Measurements from ENCODE around the gene CFAP45. TPM values are rescaled to one million over a fixed set of nuclear protein-coding genes. Genes with fewer than 3 reads are reported as not detected.

Gene CFAP45
- total RNA-seq, 1 donor from 2014 or later = 1.8 TPM

DNA sequence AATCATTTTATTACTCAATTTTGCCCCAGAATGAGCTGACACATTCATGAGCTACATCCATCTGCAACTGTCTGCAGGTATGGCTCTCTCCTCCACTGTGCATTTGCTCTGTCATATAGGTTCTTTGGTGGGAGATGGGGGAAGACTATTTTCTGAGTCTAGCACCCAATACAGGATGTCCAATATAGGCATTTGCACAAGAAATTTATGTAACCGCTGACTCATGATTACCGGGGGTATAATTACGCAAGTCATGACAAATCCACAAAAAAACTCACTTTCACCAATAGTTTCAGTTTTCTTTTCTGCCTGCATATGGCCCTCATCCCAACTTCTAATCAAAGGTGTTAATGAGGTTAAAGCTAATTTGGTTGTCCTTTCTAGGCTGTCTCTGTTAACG is 20.0 kb downstream of the CFAP45 start:
- POLR2A ChIA-PET = no interaction called here
- intact Hi-C loops (cut with micrococcal nuclease) = loop anchor here (5.0 kb wide), 1 partner anchor 38 kb away; no protein-coding TSS in a partner anchor

DNA sequence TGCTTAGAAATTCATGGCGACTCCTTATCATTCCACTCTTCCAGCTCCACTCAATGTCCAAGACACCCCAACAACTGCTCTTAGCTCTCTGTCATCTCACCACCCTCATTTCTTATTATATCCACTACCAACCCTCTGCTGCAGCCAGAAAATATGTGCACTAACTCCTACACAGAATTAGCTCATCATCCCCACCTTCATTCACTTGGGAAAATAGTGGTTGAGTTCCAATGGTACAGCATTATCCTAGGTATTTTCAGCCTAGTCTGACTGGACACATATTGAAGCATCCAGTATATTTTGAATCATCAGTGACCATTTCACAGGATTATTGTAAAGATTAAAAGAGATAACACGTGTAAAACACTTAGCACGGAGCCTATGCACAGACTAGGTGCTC is 20.8 kb downstream of the CFAP45 start:
- ATAC-seq (ENCODE audit: low read depth) (no peak), DNase-seq (no peak)
- H3K9me3 Mint-ChIP-seq = no peaks in the 10 kb centered on the region
- no peak overlapping the region for H3K27ac Mint-ChIP-seq
- H3K4me3 Mint-ChIP-seq = no peak overlapping the region
- intact Hi-C loops (cut with micrococcal nuclease) = no loop called here
- TF ChIP-seq, protein P1, sequence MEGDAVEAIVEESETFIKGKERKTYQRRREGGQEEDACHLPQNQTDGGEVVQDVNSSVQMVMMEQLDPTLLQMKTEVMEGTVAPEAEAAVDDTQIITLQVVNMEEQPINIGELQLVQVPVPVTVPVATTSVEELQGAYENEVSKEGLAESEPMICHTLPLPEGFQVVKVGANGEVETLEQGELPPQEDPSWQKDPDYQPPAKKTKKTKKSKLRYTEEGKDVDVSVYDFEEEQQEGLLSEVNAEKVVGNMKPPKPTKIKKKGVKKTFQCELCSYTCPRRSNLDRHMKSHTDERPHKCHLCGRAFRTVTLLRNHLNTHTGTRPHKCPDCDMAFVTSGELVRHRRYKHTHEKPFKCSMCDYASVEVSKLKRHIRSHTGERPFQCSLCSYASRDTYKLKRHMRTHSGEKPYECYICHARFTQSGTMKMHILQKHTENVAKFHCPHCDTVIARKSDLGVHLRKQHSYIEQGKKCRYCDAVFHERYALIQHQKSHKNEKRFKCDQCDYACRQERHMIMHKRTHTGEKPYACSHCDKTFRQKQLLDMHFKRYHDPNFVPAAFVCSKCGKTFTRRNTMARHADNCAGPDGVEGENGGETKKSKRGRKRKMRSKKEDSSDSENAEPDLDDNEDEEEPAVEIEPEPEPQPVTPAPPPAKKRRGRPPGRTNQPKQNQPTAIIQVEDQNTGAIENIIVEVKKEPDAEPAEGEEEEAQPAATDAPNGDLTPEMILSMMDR (IDR thresholded peaks at IDR 0.05) = no peak
- POLR2A ChIA-PET = no interaction called here
- no peaks in the 10 kb centered on the region for H3K4me1 Mint-ChIP-seq
- no peaks in the 10 kb centered on the region for H3K27me3 Mint-ChIP-seq
- CTCF ChIA-PET = interaction anchor here (1.1 kb wide), 1 partner anchor 11 kb away, joined by 3 read pairs; no protein-coding TSS in a partner anchor
- H3K36me3 Mint-ChIP-seq (ENCODE audit: low read depth) = no peaks in the 10 kb centered on the region

More for the DNA sequence above, 20.0 kb downstream of the CFAP45 start:
- no peak for DNase-seq
- Mint-ChIP-seq H3K36me3 (ENCODE audit: low read depth) (no peaks in the 10 kb centered on the region), H3K27me3 (no peaks in the 10 kb centered on the region), H3K27ac (no peak overlapping the region), H3K4me3 (no peak overlapping the region), H3K4me1 (no peaks in the 10 kb centered on the region), H3K9me3 (no peaks in the 10 kb centered on the region)
- CTCF ChIA-PET = interaction anchor here (1.3 kb wide), 1 partner anchor 10 kb away, joined by 3 read pairs; no protein-coding TSS in a partner anchor
- TF ChIP-seq, protein P1 (IDR thresholded peaks at IDR 0.05) = no peak
- ATAC-seq (ENCODE audit: low read depth) = no peak

DNA sequence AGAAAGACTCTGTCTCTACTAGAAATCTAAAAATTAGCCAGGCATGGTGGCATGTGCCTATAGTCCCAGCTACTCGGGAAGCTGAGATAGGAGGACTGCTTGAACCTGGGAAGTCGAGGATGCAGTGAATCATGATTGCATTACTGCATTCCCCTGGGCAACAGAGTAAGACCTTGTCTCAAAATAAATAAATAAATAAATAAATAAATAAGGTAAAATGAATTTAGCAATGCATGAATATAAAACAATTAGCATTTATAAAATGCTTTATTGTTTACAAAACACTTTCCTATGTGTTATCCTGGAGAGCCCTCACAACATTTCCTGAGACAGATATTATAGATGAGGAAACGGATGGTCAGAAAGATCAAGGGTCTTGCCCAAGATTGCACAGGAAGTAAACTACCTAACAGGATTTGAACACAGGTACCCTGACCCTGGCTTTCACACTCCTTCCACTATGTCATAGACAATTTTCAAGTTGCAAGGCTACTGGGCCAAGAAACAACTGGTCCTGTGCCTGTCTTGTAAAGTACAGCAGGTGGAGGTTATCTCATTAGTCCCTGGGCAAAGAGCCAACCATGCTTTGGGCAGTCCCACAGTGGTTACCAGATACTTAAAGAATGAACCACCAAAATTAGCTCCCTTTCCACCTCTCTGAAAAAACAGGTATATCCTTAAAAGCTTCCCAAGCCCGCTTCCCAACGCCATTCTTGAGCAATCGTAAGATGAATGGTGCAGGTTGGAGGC is 22.1 kb downstream of the CFAP45 start:
- ChIA-PET CTCF (no interaction called here), POLR2A (no interaction called here)
- Mint-ChIP-seq H3K9me3 (no peaks in the 10 kb centered on the region), H3K27me3 (no peaks in the 10 kb centered on the region), H3K4me3 (no peak overlapping the region), H3K36me3 (ENCODE audit: low read depth) (no peaks in the 10 kb centered on the region), H3K4me1 (no peaks in the 10 kb centered on the region), H3K27ac (no peak overlapping the region)
- DNase-seq = no peak
- no peak for ATAC-seq (ENCODE audit: low read depth)
- TF ChIP-seq, protein P1 (IDR thresholded peaks at IDR 0.05) = no peak
- intact Hi-C loops (cut with micrococcal nuclease) = no loop called here

DNA sequence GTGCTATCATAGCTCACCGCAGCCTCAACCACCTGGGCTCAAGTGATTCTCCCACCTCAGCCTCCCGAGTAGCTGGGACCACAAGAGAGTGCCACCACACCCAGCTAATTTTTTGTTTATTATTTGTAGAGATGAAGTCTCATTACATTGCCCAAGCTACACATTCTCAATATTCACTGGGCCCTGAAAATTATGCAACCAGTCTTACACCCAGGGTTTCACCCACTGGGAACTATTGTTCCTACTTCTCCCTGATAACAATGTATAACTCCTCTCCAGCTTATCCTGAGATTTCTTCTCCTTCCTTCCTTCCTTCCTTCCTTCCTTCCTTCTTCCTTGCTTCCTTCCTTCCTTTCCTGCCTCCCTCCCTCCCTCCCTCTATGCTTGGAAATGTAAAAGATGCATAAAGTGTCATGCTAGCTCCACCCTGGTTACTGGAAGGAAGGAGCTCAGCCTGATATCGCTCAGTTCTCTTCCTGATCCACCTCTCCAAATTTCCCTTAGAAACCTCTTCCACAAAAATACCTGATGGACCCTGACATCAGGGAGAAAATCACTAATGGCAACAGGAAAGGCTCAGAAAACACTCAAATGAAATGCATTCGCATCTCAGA is 26.3 kb downstream of the CFAP45 start:
- H3K4me1 Mint-ChIP-seq = no peaks in the 10 kb centered on the region
- H3K36me3 Mint-ChIP-seq (ENCODE audit: low read depth) = no peaks in the 10 kb centered on the region
- no peak overlapping the region for H3K4me3 Mint-ChIP-seq
- ChIA-PET POLR2A (no interaction called here), CTCF (interaction anchor here (1.0 to 1.4 kb wide), 2 partner anchors 11 to 19 kb away, joined by 3 read pairs; no protein-coding TSS in a partner anchor)
- no peak overlapping the region for H3K27ac Mint-ChIP-seq
- H3K27me3 Mint-ChIP-seq = peaks cover 5% of the 10 kb centered on the region
- no peak for ATAC-seq (ENCODE audit: low read depth)
- DNase-seq = no peak
- intact Hi-C loops (cut with micrococcal nuclease) = no loop called here
- H3K9me3 Mint-ChIP-seq = no peaks in the 10 kb centered on the region
- TF ChIP-seq, protein P1 (IDR thresholded peaks at IDR 0.05) = no peak

DNA sequence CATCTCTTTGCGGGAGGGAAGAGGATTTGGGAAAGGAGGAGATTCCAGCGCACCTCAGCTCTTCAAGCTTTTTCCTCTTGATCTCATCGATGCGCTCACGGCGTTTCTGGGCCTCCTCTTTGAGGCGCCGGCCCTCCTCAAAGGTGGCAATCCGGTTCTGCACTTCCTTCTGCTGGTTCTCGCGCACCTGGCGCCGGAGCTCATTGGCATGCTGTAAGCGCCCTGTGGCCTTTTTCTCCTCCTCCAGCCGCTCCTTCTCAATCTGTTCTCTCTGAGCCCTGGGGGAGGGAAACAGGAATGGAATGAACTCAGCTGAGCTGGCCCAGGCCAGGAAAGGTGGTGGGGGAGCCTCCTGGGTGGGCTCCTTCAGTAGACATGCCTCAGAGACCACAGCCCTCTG is 27.1 kb downstream of the CFAP45 start:
- intact Hi-C loops (cut with micrococcal nuclease) = no loop called here
- H3K27ac Mint-ChIP-seq = no peak overlapping the region
- peaks cover 5% of the 10 kb centered on the region for H3K27me3 Mint-ChIP-seq
- no peak overlapping the region for H3K4me3 Mint-ChIP-seq
- TF ChIP-seq, protein P1 (IDR thresholded peaks at IDR 0.05) = no peak
- ChIA-PET POLR2A (no interaction called here), CTCF (interaction anchor here (1.0 to 1.4 kb wide), 3 partner anchors 9 to 20 kb away, joined by 3 read pairs; no protein-coding TSS in a partner anchor)
- no peaks in the 10 kb centered on the region for H3K4me1 Mint-ChIP-seq
- no peak for ATAC-seq (ENCODE audit: low read depth)
- DNase-seq = no peak
- H3K36me3 Mint-ChIP-seq (ENCODE audit: low read depth) = no peaks in the 10 kb centered on the region
- no peaks in the 10 kb centered on the region for H3K9me3 Mint-ChIP-seq
